ELF-1 (cell line): Measurements from ENCODE around the gene TSPAN9.

ENCODE experiments used
- DNase-seq: peaks from one replicate; pipeline ENCODE4 v3.0.0-alpha.2; 2016; ENCODE audit warnings: low read depth, low spot score

TSPAN9 gene

DNA sequence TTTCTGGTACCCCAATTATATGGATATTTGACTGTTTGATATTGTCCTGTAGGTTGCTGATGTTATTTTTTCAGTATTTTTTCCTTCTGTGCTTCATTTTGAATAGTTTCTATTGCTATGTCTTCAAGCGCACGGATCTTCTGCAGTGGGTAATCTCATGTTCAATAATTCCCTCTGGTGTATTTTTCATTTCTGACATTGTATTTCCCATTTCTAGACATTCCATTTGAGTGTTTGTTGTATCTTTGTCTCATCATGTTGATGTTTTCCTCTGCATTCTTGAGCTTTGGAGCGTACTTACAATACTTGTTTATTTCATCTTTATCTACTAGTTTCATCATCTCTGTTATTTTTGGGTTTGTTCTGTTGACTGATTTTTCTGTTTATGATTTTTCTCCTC is 22.0 kb downstream of the TSPAN9 start:
- DNase-seq: no peak

DNA sequence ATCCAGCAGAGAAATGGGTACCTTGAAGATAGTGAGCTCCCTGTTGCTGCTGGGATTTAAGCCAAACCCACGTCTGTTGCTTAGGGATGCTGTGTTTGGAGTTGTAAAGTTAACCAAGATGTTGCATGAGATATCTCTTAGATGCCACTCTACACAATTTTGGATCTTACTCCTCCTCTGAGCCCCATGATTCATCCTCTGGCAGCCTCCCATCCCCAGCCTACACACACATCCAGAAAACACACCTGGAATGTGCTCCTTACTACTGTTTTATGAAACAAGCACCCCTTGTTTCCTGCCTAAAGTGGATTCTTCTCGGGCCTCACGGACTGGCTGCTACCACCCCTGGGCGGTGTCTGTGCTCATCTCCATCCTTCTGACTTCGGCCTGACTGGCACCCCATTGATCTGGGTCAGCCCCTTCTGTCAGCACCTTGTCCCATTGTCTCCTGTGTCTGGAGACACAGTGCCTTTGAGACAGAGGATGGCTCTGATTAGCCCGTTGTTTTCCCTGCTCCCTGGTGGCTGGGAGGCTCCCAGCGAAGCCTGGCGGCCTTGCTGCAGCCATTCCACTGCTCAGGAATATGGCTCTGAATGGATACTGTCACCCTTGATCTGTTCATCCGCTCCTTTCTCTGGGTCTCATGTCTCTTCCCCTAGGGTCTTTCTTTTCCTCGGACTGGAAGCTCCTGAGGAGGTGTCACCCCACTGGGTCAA is 24.3 kb downstream of the TSPAN9 start:
- no peak for DNase-seq

- no peak for DNase-seq
Observed at GRCh38 chr12:3102771-3103410, 25.7 kb downstream of the TSPAN9 start.

- DNase-seq: no peak
Observed at GRCh38 chr12:3103806-3104205, 26.6 kb downstream of the TSPAN9 start.

DNA sequence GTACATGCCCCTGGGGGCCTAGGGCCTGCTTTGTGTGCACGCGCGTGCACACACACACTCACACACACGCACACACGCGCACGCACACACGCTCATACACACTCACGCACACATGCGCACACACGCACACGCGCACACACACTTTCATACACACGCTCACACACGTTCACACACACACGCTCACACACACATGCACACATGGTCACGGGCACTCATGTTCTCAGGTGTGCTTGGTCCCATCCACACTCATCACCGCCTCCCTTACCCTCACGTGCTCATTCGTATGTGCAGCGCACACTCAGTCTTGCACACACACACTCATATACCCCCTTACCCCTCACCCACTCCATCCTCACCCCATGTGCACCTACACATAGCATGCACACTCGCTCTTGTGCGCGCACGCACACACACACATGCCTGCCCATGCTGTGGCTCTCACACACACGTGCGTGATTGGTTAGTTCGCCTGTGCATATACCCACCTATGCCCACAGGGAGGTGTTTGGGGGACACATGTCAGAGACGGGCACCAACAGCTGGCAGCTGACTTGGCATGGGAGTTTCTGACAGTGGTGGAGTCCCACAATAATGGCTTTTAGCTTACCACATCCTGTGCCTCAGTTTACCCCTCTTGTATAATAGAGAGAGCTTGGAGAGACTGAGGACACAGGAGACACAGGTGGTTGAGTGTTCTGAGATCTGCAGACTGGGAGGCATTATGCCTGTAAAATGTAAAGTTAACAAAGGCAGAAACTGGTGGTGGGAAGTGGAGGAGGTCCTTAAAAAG is 28.7 kb downstream of the TSPAN9 start:
- DNase-seq: no peak

- no peak for DNase-seq
Observed at GRCh38 chr12:3106579-3106978, 29.4 kb downstream of the TSPAN9 start.

DNA sequence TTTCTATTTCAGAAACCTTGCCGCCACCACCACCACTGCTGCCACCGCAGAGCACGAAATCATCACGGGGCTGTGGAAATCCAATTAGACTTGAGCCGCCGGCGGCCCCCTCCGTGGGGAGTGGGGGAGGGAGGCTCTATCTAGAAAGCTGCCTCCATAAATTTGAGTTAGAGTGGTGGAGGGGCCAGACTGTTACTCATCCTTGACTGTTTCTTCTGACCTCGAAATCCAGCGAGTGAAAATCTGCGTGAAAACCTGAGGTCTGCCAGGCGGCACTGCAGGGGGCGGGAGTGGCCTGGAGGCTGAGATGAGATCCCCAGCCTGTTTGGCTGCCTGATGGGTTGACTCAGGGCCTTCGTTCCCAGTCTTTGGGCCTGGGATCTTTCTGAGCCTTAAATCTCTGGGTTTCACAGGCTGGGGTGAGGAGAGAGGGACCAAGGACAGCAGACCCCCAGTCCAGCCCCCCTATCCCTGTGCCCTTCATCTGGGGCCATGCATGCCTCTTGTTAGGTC is 29.9 kb downstream of the TSPAN9 start:
- DNase-seq: peak; percentile 60

- DNase-seq: no peak
Observed at GRCh38 chr12:3107954-3108353, 30.8 kb downstream of the TSPAN9 start.

GRCh38 chr12:3110578-3110977 is 33.4 kb downstream of the TSPAN9 start:
- DNase-seq: no peak

DNA sequence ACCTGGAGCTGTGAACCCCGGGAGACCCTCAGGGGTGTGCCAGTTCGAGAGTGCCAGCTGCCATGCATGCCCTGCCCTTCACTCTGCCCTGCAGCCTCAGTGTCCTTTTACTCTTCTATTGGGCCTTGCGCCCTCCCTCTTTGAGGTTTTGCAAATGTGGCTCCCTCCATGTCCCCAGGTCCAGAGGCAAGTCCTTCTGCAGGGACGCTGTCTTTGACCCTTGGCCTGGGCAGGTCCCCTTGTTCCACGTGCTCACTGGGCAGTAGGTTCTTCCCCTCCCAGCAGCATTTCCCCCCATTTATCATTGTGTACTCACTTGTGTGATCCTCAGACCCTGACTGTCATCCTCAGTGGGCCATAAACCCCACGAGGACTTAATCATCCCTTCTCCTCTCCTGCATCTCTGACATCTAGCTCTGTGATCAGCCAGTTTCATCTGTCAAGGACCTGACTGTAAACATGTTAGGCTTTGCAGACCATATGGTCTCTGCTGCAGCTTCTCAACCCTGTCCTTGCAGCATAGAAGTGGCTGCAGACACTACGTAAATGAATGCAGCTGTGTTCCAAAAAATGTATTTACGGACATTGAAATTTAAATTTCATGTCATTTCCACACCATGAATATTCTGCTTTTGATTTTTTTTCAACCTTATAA is 36.6 kb downstream of the TSPAN9 start:
- DNase-seq: no peak

DNA sequence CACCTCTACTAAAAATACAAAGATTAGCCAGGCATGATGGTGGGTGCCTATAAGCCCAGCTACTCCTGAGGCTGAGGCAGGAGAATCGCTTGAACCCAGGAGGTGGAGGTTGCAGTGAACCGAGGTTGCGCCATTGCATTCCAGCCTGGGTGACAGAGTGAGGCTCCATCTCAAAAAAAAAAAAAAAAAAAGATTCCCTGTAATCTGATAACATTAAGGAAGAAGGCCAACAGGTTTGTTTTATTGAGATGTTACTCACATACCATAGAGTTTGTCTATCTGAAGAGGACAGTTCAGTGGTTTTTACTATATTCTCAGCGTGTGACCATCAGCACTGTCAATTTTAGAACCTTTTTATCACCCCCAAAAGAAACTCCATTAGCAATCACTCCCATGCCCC is 37.5 kb downstream of the TSPAN9 start:
- no peak for DNase-seq

GRCh38 chr12:3115078-3115477 is 37.9 kb downstream of the TSPAN9 start:
- no peak for DNase-seq

DNA sequence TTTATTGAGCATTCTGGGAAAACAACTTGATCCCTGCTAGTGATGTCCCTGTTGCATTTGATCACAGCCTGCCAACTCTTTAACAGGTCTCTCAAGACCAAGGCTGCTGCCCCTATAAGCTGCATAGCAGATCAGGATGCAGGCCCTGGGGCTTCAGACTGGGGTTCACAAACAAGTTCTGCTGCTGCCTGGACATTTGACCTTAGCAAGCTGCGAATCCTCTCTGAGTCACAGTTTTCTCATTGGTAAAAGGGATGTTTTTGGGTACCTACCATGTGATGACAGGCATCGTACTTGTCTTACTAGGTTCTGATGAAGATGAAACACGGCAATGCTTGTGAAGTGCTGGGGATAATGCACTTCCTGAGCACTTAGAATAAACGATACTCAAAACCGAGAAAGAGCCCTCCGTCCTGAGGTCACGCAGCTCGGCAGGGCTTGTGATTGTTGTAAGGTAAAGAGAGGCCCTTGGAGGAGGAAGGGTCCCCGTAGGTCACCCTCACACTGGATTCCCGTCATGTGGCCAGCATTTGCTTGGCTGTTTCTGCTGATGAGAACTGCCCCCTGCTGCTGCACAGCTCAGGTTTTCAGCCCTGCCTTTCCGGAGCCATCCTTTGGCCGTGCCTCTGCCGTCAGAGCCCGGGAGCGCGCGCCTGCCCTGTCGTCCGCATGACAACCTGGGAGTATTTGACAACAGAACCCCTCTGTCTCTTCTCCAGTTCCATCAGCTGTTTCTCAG is 39.1 kb downstream of the TSPAN9 start:
- DNase-seq: peak; percentile 46

- DNase-seq: no peak
Observed at GRCh38 chr12:3117144-3117581, 40.0 kb downstream of the TSPAN9 start.

- no peak for DNase-seq
Observed at GRCh38 chr12:3117591-3118015, 40.4 kb downstream of the TSPAN9 start.

- no peak for DNase-seq
Observed at GRCh38 chr12:3119192-3119755, 42.1 kb downstream of the TSPAN9 start.

DNA sequence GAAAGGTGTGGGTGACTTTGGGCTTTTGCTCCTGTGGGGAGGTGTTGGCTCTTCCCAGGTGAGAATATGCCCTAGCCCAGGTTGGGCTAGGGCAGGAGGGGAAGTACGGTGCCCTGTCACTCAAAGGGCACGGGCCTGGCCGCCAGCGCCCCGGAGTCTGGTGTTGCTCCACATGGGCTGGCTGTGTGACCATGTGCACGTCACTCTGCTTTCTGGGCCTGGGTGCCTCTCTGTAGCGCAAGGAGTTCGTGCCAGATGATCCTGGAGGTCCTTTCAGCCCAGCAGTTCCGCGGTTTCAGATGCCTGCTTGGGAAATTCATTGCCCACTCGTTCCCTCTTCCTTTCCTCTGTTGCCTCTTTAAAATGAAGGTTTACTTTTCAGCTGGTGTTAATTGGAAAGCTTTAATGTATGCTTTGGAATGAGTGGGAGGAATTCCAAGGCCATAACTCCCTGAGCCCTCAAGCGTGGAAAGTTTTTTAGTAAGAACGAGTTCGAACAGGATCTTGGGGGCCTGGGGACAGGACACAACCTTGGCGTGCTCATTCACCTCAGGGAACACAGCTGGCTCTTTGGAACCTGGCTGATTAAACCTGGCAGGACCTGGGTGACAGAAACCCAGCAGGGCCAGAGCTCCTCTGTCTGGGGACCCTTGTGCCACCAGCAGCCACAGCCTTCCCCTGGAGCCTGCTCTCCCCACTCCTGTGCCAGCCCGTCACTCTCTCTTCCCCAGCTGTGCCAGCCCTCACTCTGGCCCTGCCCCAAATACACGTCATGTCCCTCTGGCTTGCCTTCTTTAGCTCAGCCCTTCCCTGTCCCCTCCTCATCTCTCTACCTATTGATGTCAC is 42.8 kb downstream of the TSPAN9 start:
- DNase-seq: no peak

GRCh38 chr12:3120701-3121100 is 43.5 kb downstream of the TSPAN9 start:
- no peak for DNase-seq

GRCh38 chr12:3122841-3123678 is 45.9 kb downstream of the TSPAN9 start:
- DNase-seq: peak; percentile 80
